ENCODE results near the gene EPHB1. TPM values are rescaled to one million over a fixed set of nuclear protein-coding genes. Genes with fewer than 3 reads are reported as not detected.

The EPHB1 gene
- total RNA-seq, 4 donors from 2014 or later = 0.30 to 5.3 (median 2.6) TPM

DNA sequence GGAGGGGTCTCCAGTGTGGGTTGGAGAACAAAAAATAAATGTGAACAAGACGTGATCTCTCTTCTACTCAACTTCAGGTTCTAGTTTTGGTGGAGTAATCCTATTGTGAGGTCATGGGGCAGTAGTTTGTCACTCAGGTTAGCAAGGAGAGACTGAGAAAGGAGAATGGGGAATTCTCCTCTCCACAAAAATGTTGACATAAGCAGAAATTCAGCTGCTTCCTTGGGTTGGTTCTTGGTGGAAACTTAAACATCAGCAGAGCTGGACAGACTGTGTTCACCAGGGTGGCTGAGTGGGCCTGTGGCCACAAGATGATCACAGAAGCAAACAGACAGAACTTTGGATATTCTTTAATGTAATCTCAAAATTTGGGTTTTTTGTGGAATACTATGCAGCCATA, 78.7 kb downstream of the EPHB1 start:
- 88 to 93% methylated on average over 1 of the region's 1 CpG for WGBS, 2 donors
- DNase-seq (ENCODE audit: low spot score in 2 of 2) = no peak
- Histone ChIP-seq H3K9me3 (no peaks in the 10 kb centered on the region), H3K27me3 (no peaks in the 10 kb centered on the region), H3K27ac (no peak overlapping the region), H3K4me1 (no peaks in the 10 kb centered on the region), H3K4me3 (no peak overlapping the region), H3K36me3 (no peaks in the 10 kb centered on the region)
- TF ChIP-seq EP300 (IDR thresholded peaks at IDR 0.05) = no peak
- no peak for TF ChIP-seq CTCF (IDR thresholded peaks at IDR 0.05)
- TF ChIP-seq POLR2A (IDR thresholded peaks at IDR 0.05) = no peak

DNA sequence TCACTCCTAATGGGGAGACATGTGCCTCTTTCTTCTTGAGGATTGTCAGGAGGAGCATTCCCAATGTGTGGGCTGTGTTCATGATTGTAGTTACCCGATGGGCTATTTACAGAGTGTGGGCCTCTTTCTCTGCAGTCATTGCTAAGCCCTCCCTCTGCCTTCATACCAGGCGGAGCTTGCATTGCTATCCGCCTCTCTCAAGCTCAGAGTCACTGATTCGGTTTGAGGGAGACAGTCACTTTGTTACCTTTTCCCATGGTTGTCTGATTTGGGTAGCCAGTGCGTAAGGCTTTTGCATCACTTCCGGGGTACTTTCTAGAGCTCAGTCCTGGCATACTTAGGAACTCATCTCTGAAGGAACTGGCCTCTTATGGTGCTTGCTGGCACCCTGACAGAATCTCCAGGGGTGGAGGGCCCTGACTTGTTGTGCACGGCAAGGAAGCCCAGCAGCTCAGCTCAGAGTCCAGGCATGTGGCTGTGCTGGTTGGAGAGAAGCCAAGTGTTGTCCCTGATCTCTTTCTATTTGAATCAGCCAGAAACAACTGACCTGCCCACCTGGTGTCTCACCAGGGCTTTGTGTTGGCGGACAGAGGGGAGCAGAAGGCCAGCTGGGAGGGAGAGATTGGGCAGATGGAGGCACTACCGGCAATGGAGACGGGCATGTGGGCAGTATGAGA, 79.8 kb downstream of the EPHB1 start:
- Histone ChIP-seq H3K27me3 (no peaks in the 10 kb centered on the region), H3K36me3 (no peaks in the 10 kb centered on the region), H3K4me3 (no peak overlapping the region), H3K4me1 (no peaks in the 10 kb centered on the region), H3K9me3 (no peaks in the 10 kb centered on the region), H3K27ac (no peak overlapping the region)
- no peak for TF ChIP-seq CTCF (IDR thresholded peaks at IDR 0.05)
- DNase-seq (ENCODE audit: low spot score in 2 of 2) = no peak
- WGBS, 2 donors = 56 to 60% methylated on average over 10 of the region's 10 CpGs

GRCh38 chr3:134876836-134877235, 81.8 kb downstream of the EPHB1 start:
- H3K27me3 ChIP-seq = no peaks in the 10 kb centered on the region
- TF ChIP-seq EP300 (IDR thresholded peaks at IDR 0.05) = no peak
- TF ChIP-seq CTCF (IDR thresholded peaks at IDR 0.05) = no peak
- TF ChIP-seq POLR2A (IDR thresholded peaks at IDR 0.05) = no peak
- 79 to 82% methylated on average over 2 of the region's 2 CpGs for WGBS, 2 donors
- H3K4me3 ChIP-seq = no peak overlapping the region
- H3K9me3 ChIP-seq = no peaks in the 10 kb centered on the region
- H3K4me1 ChIP-seq = no peaks in the 10 kb centered on the region
- no peak for DNase-seq (ENCODE audit: low spot score in 2 of 2)
- H3K36me3 ChIP-seq = no peaks in the 10 kb centered on the region
- no peak overlapping the region for H3K27ac ChIP-seq

- DNase-seq (ENCODE audit: low spot score in 2 of 2) = no peak
- TF ChIP-seq CTCF (IDR thresholded peaks at IDR 0.05) = no peak
- TF ChIP-seq POLR2A (IDR thresholded peaks at IDR 0.05) = no peak
- no peak for TF ChIP-seq EP300 (IDR thresholded peaks at IDR 0.05)
- 67 to 69% methylated on average over 5 of the region's 5 CpGs for WGBS, 2 donors
- no peaks in the 10 kb centered on the region for H3K9me3 ChIP-seq
- no peaks in the 10 kb centered on the region for H3K36me3 ChIP-seq
- H3K4me3 ChIP-seq = no peak overlapping the region
- no peaks in the 10 kb centered on the region for H3K4me1 ChIP-seq
- no peaks in the 10 kb centered on the region for H3K27me3 ChIP-seq
- no peak overlapping the region for H3K27ac ChIP-seq
These were observed 82.7 kb downstream of the EPHB1 start for GRCh38 chr3:134877788-134878187.

DNA sequence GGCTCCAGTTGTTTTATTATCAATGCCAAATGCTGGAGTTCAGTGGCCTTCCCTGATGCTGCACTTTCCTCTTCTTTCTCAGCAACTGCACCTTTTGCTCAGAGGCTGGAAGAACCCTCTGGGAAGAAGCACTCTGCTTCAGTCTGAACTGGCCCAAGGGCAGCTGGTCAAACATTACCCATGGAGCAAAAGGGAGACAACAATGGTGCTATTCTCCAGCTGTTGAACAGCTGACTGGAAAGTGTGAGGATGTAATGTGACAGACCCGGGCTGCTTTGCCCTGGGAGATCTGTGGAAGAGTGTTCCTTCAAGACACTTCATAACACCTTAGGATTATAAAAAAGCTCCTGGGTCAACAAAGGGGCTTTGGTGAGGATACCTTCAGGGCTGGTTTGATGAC, 84.9 kb downstream of the EPHB1 start:
- Histone ChIP-seq H3K4me1 (no peaks in the 10 kb centered on the region), H3K36me3 (no peaks in the 10 kb centered on the region), H3K27me3 (no peaks in the 10 kb centered on the region), H3K4me3 (no peak overlapping the region), H3K27ac (no peak overlapping the region), H3K9me3 (no peaks in the 10 kb centered on the region)
- no peak for TF ChIP-seq POLR2A (IDR thresholded peaks at IDR 0.05)
- TF ChIP-seq EP300 (IDR thresholded peaks at IDR 0.05) = no peak
- TF ChIP-seq CTCF (IDR thresholded peaks at IDR 0.05) = no peak
- DNase-seq (ENCODE audit: low spot score in 2 of 2) = no peak
- 12 to 25% methylated on average over 1 of the region's 1 CpG for WGBS, 2 donors
